K562 (cell line): ENCODE results near the gene PTPRM. TPM values are rescaled to one million over a fixed set of nuclear protein-coding genes. Genes with fewer than 3 reads are reported as not detected.

Experiments
- ATAC-seq: fragments of 200-7000 bp; cut with Tn5 transposase; 3 replicates; pipeline ENCODE4 v1.9.1; 2020; ENCODE audit warnings: moderate library complexity
- BruUV-seq: library from RNA; stranded (reverse); fragments of 400-500 nt; replicated peaks from 2 replicates; lab custom pipeline; 2021; lab: Mats Ljungman, UMichigan
- CTCF ChIA-PET: fragments of 300-600 bp; formaldehyde crosslinking; extraction: SDS; loops from one replicate; lab custom pipeline; 2021; ENCODE audit warnings: low intra/inter-chr PET ratio; lab: Yijun Ruan, JAX
- POLR2A ChIA-PET: fragments of 300-600, 350-650 bp; sonication (Branson Sonifier 250); formaldehyde crosslinking; extraction: SDS; loops from one replicate; lab custom pipeline; 2021; ENCODE audit warnings: antibody characterized with exemption, inconsistent platforms; lab: Yijun Ruan, JAX
- DNase-seq, 4 experiments: peaks; one replicate each; pipeline versions ENCODE4 v3.0.0 to v3.0.0-alpha.2; 2011 to 2018; ENCODE audit warnings: low spot score in 3 of 4, mixed read lengths in 3 of 4; ENCODE audit errors: extremely low read depth in 1 of 4
- FAIRE-seq: peaks from 2 replicates; lab custom pipeline; 2011; peaks lifted over from hg19 to GRCh38; lab: Jason Lieb, UNC
- H2AFZ ChIP-seq: 2 replicates; pipeline ENCODE4 v1.6.0; 2011; ENCODE audit warnings: low read depth, low read length, control low read depth, inconsistent platforms
- H3K27ac ChIP-seq: fragments of 200-600 bp; 3 replicates; pipeline ENCODE4 v1.8.0; 2011; ENCODE audit warnings: low read depth, mild to moderate bottlenecking, control low read depth, inconsistent platforms, low read length, moderate library complexity, mixed read lengths; ENCODE audit errors: extremely low read depth
- H3K27me3 ChIP-seq, 2 experiments: fragments of 300-600 bp in 1 of 2; 2 replicates in 1 of 2; 3 replicates in 1 of 2; pipeline versions ENCODE4 v1.6.0 to v1.8.0; 2011; ENCODE audit warnings: inconsistent platforms in 2 of 2, low read length in 2 of 2, mild to moderate bottlenecking in 1 of 2, mixed read lengths in 1 of 2, moderate library complexity in 1 of 2; ENCODE audit not compliant: control insufficient read depth in 2 of 2, insufficient read depth in 2 of 2
- H3K36me3 ChIP-seq: fragments of 300-600 bp; 3 replicates; pipeline ENCODE4 v1.8.0; 2011; ENCODE audit warnings: mild to moderate bottlenecking, low read length, inconsistent platforms; ENCODE audit not compliant: control insufficient read depth, insufficient read depth
- H3K4me1 ChIP-seq, 2 experiments: fragments of 200-600 bp in 1 of 2; replicated peaks in 1 of 2; 2 replicates in 1 of 2; 3 replicates in 1 of 2; pipeline versions ENCODE4 v1.5.1 to v1.8.0; 2011; ENCODE audit warnings: inconsistent platforms in 2 of 2, low read length in 2 of 2, mild to moderate bottlenecking in 1 of 2, mixed read lengths in 1 of 2, moderate library complexity in 1 of 2; ENCODE audit not compliant: control insufficient read depth in 2 of 2, insufficient read depth in 2 of 2
- H3K4me2 ChIP-seq: 2 replicates; pipeline ENCODE4 v1.6.1; 2011; ENCODE audit warnings: low read length, control low read depth, inconsistent platforms, mixed read lengths; ENCODE audit not compliant: insufficient read depth
- H3K4me3 ChIP-seq: fragments of 200-600 bp; sonication (generic), shearing (Covaris generic); 2 replicates; pipeline ENCODE4 v1.5.1; 2016; ENCODE audit warnings: control low read depth, inconsistent platforms
- H3K79me2 ChIP-seq: fragments of 200-600 bp; 3 replicates; pipeline ENCODE4 v1.8.0; 2011; ENCODE audit warnings: low read length, inconsistent platforms; ENCODE audit not compliant: control insufficient read depth, insufficient read depth
- H3K9ac ChIP-seq, 2 experiments: 2 replicates each; pipeline versions ENCODE4 v1.6.0 to v1.6.1; 2011; ENCODE audit warnings: low read depth in 2 of 2, low read length in 2 of 2, control low read depth in 1 of 2, inconsistent platforms in 1 of 2, mild to moderate bottlenecking in 1 of 2, mixed read lengths in 1 of 2; ENCODE audit not compliant: insufficient read depth in 1 of 2
- H3K9me1 ChIP-seq: one replicate; pipeline ENCODE4 v1.6.0; 2011; ENCODE audit warnings: inconsistent platforms, mild to moderate bottlenecking, low read length, moderate library complexity; ENCODE audit not compliant: control insufficient read depth, insufficient read depth
- H3K9me3 ChIP-seq: replicated peaks from 2 replicates; pipeline ENCODE4 v1.5.1; 2011; ENCODE audit warnings: low read depth, low read length, inconsistent platforms; ENCODE audit not compliant: control insufficient read depth, insufficient read depth
- H4K20me1 ChIP-seq: replicated peaks from 2 replicates; pipeline ENCODE4 v1.6.1; 2011; ENCODE audit warnings: low read length, inconsistent platforms, mixed read lengths; ENCODE audit not compliant: control insufficient read depth, insufficient read depth
- CSDE1 ChIP-seq, 2 experiments: fragments of 450-650 bp; IDR thresholded peaks; 2 replicates each; pipeline ENCODE4 v1.6.1; 2016; ENCODE audit warnings: mild to moderate bottlenecking in 1 of 2
- ESRRB ChIP-seq: fragments of 250-450 bp; sonication (Bioruptor Pico); IDR thresholded peaks from 2 replicates; pipeline ENCODE4 v1.5.0; 2020; ENCODE audit warnings: mild to moderate bottlenecking, moderate library complexity, borderline replicate concordance
- HDAC1 ChIP-seq, 2 experiments: fragments of 450-650 bp; IDR thresholded peaks; 2 replicates each; pipeline ENCODE4 v1.6.1; 2016 to 2017; ENCODE audit warnings: inconsistent platforms in 1 of 2, mild to moderate bottlenecking in 1 of 2, moderate library complexity in 1 of 2
- JUNB ChIP-seq: fragments of 450-650 bp; formaldehyde crosslinking; conservative IDR thresholded peaks from 2 replicates; pipeline ENCODE4 v1.4.0; 2020; ENCODE audit warnings: mild to moderate bottlenecking
- MEF2A ChIP-seq: IDR thresholded peaks from 2 replicates; pipeline ENCODE4 v1.6.1; 2011; ENCODE audit warnings: low read depth, mild to moderate bottlenecking, low read length, moderate library complexity; ENCODE audit not compliant: control insufficient read depth
- SMARCB1 ChIP-seq: IDR thresholded peaks from 2 replicates; pipeline ENCODE4 v1.6.1; 2011; ENCODE audit warnings: improper control_type of control experiment, low read depth; ENCODE audit not compliant: insufficient read length
- SMARCC2 ChIP-seq: fragments of 450-650 bp; IDR thresholded peaks from 2 replicates; pipeline ENCODE4 v1.6.1; 2017; ENCODE audit warnings: antibody characterized with exemption, moderate library complexity, mild to moderate bottlenecking, low read depth
- ZFX ChIP-seq: sonication (generic); formaldehyde crosslinking; IDR thresholded peaks from 2 replicates; pipeline ENCODE4 v1.8.0; 2022; ENCODE audit warnings: mild to moderate bottlenecking, missing genetic modification reagents, moderate library complexity
- ZHX1 ChIP-seq: fragments of 150-350 bp; conservative IDR thresholded peaks from 2 replicates; pipeline ENCODE4 v1.6.1; 2014; ENCODE audit warnings: low read length
- WGBS: fragments of 100-300 bp; shearing (Covaris generic); methylation state at CpG from one replicate; pipeline ENCODE4 v1.1.6; 2016; ENCODE audit warnings: low coverage, mixed read lengths; ENCODE audit not compliant: insufficient coverage; ENCODE audit errors: missing lambda C conversion rate; 5-methylcytosine and 5-hydroxymethylcytosine counted together
- in situ Hi-C: fragments of 300-500 bp; cut with MboI; formaldehyde crosslinking; loops from 4 replicates; pipeline ENCODE4 v1.15.0; 2018; ENCODE audit warnings: inconsistent platforms, mixed read lengths
- intact Hi-C: fragments of 100-400 bp; cut with micrococcal nuclease; formaldehyde crosslinking; loops from 2 replicates; pipeline ENCODE4 v1.14.2; 2022
- polyA plus RNA-seq, 8 experiments: library from polyadenylated mRNA; depleted of rRNA in 4 of 8; stranded (reverse) in 5 of 8; unstranded in 3 of 8; fragments of >200 nt; fragmentation: Nextera tagmentation in 2 of 8; fragmentation: Illumina TruSeq in 1 of 8; extraction: Ambion mirVana in 2 of 8; extraction: Trizol in 1 of 8; gene quantifications; 2 replicates each; pipeline versions ENCODE4 v1.2.1 to v1.2.3, GENCODE V29; 2011 to 2014; ENCODE audit warnings: inconsistent platforms in 1 of 8, missing spikeins in 1 of 8
- total RNA-seq, 7 experiments: library from RNA; depleted of rRNA in 6 of 7; stranded (reverse); fragments of >200 nt in 6 of 7; fragmentation: Illumina TruSeq in 2 of 7; extraction: Trizol in 2 of 7; gene quantifications; 2 replicates each; pipeline versions ENCODE4 v1.2.1 to v1.2.3, GENCODE V29; 2011 to 2021; ENCODE audit warnings: low replicate concordance in 1 of 7
- TF ChIP-seq, protein P1 (sequence below): fragments of 250-450 bp; sonication (Bioruptor Pico); IDR thresholded peaks from 2 replicates; pipeline ENCODE4 v1.4.0; 2020

The PTPRM gene
- total and polyA plus RNA-seq, 9 of the 15 experiments (the other 6 are each of a cell fraction or from before 2014, with no cell fraction given): 0.03 to 0.16 (median 0.08) TPM; not detected in 3

DNA sequence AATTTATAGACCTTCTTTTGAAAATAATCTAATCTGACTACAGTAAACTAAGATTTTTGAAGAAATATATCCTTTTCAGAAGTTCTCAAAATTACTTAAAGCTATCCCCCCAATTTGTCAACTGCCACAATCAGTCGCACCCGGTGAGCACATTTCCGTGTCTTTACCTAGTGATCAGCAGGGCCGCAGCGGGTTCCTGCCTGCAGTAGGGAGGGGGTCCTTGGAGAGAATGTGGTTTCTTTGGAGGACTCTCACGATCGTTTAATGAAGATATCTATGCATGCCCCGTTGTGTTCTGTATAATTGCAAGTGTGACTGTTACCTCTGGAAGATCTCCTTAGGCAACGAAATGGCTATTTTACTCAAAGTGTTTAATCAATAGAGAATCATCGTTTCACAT, 790.2 kb downstream of the PTPRM start:
- Histone ChIP-seq H3K9ac (no peak overlapping the region), H3K4me3 (no peak overlapping the region), H3K4me1 (no peaks in the 10 kb centered on the region), H3K9me1 (no peaks in the 10 kb centered on the region), H2AFZ (no peak overlapping the region), H4K20me1 (no peaks in the 10 kb centered on the region), H3K36me3 (no peaks in the 10 kb centered on the region), H3K27me3 (peaks cover 19 to 29% of the 10 kb centered on the region in 2 experiments), H3K4me2 (no peak overlapping the region), H3K79me2 (no peaks in the 10 kb centered on the region)
- intact Hi-C loops: no loop called here
- ChIA-PET CTCF (no interaction called here), POLR2A (interaction anchor here (0.6 kb wide), 1 partner anchor 35 kb away, joined by 3 read pairs; no protein-coding TSS in a partner anchor)
- DNase-seq (no peak), ATAC-seq (no peak), FAIRE-seq (no peak)
- BruUV-seq: no TSS peak
- under 1% methylated on average over 10 of the region's 10 CpGs for WGBS
- in situ Hi-C loops: no loop called here
- TF ChIP-seq CSDE1 (IDR thresholded peaks at IDR 0.05): no peak
- TF ChIP-seq, protein P1, sequence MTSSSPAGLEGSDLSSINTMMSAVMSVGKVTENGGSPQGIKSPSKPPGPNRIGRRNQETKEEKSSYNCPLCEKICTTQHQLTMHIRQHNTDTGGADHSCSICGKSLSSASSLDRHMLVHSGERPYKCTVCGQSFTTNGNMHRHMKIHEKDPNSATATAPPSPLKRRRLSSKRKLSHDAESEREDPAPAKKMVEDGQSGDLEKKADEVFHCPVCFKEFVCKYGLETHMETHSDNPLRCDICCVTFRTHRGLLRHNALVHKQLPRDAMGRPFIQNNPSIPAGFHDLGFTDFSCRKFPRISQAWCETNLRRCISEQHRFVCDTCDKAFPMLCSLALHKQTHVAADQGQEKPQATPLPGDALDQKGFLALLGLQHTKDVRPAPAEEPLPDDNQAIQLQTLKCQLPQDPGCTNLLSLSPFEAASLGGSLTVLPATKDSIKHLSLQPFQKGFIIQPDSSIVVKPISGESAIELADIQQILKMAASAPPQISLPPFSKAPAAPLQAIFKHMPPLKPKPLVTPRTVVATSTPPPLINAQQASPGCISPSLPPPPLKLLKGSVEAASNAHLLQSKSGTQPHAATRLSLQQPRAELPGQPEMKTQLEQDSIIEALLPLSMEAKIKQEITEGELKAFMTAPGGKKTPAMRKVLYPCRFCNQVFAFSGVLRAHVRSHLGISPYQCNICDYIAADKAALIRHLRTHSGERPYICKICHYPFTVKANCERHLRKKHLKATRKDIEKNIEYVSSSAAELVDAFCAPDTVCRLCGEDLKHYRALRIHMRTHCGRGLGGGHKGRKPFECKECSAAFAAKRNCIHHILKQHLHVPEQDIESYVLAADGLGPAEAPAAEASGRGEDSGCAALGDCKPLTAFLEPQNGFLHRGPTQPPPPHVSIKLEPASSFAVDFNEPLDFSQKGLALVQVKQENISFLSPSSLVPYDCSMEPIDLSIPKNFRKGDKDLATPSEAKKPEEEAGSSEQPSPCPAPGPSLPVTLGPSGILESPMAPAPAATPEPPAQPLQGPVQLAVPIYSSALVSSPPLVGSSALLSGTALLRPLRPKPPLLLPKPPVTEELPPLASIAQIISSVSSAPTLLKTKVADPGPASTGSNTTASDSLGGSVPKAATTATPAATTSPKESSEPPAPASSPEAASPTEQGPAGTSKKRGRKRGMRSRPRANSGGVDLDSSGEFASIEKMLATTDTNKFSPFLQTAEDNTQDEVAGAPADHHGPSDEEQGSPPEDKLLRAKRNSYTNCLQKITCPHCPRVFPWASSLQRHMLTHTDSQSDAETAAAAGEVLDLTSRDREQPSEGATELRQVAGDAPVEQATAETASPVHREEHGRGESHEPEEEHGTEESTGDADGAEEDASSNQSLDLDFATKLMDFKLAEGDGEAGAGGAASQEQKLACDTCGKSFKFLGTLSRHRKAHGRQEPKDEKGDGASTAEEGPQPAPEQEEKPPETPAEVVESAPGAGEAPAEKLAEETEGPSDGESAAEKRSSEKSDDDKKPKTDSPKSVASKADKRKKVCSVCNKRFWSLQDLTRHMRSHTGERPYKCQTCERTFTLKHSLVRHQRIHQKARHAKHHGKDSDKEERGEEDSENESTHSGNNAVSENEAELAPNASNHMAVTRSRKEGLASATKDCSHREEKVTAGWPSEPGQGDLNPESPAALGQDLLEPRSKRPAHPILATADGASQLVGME (CRISPR knock-in tag): no peak
- no peak for TF ChIP-seq JUNB (CRISPR knock-in tag)
- TF ChIP-seq ZFX (CRISPR knock-in tag): no peak
- no peak for TF ChIP-seq MEF2A
- no peak for TF ChIP-seq SMARCC2
- no peak for TF ChIP-seq HDAC1 (IDR thresholded peaks at IDR 0.05)
- TF ChIP-seq SMARCB1: no peak
- no peak for TF ChIP-seq ESRRB (CRISPR knock-in tag)
- TF ChIP-seq ZHX1: no peak
- TF ChIP-seq, all 486 proteins: peak for 0
- H3K27ac ChIP-seq: no peak overlapping the region
- no peaks in the 10 kb centered on the region for H3K9me3 ChIP-seq
